GM18526 (cell line): ENCODE data around the gene ZEB2.

Experiments used
- POLR2A ChIP-seq: IDR thresholded peaks from 3 replicates; pipeline ENCODE4 v1.6.1; 2011; ENCODE audit not compliant: insufficient read length; ENCODE audit errors: extremely low read depth

The ZEB2 gene

GRCh38 chr2:144369416-144369815 lies 150.5 kb downstream of the ZEB2 start:
- no peak for TF ChIP-seq POLR2A

GRCh38 chr2:144366825-144367429 lies 153.0 kb downstream of the ZEB2 start:
- no peak for TF ChIP-seq POLR2A

- no peak for TF ChIP-seq POLR2A
Observed at GRCh38 chr2:144364944-144365738, 154.8 kb downstream of the ZEB2 start.

GRCh38 chr2:144362401-144362800 lies 157.5 kb downstream of the ZEB2 start:
- no peak for TF ChIP-seq POLR2A

- TF ChIP-seq POLR2A: no peak
Observed at GRCh38 chr2:144361742-144362141, 158.2 kb downstream of the ZEB2 start.

- no peak for TF ChIP-seq POLR2A
Observed at GRCh38 chr2:144359684-144360083, 160.2 kb downstream of the ZEB2 start.

GRCh38 chr2:144358979-144359541 lies 160.9 kb downstream of the ZEB2 start:
- peak; percentile 28 for TF ChIP-seq POLR2A

- TF ChIP-seq POLR2A: no peak
Observed at GRCh38 chr2:144358374-144358964, 161.4 kb downstream of the ZEB2 start.

- TF ChIP-seq POLR2A: no peak
Observed at GRCh38 chr2:144357623-144358373, 162.1 kb downstream of the ZEB2 start.

GRCh38 chr2:144356402-144356801 lies 163.5 kb downstream of the ZEB2 start:
- no peak for TF ChIP-seq POLR2A

- TF ChIP-seq POLR2A: no peak
Observed at GRCh38 chr2:144354953-144355352, 165.0 kb downstream of the ZEB2 start.

- TF ChIP-seq POLR2A: no peak
Observed at GRCh38 chr2:144351687-144352086, 168.2 kb downstream of the ZEB2 start.

GRCh38 chr2:144350151-144350802 lies 169.6 kb downstream of the ZEB2 start:
- TF ChIP-seq POLR2A: no peak

- no peak for TF ChIP-seq POLR2A
Observed at GRCh38 chr2:144349674-144350073, 170.2 kb downstream of the ZEB2 start.

GRCh38 chr2:144348846-144349245 lies 171.1 kb downstream of the ZEB2 start:
- no peak for TF ChIP-seq POLR2A
